Left ventricle myocardium inferior (tissue), 1 donor: ENCODE data around the gene SSBP3. TPM values are rescaled to one million over a fixed set of nuclear protein-coding genes. Genes with fewer than 3 reads are reported as not detected.

Source experiments
- DNase-seq: peaks from one replicate; pipeline ENCODE4 v3.0.0-alpha.2; 2020
- H3K27ac ChIP-seq: fragments of 200-600 bp; replicated peaks from 2 replicates; pipeline ENCODE4 v1.8.0; 2021
- H3K27me3 ChIP-seq: fragments of 200-600 bp; 2 replicates; pipeline ENCODE4 v1.8.0; 2021; ENCODE audit warnings: low read depth
- H3K36me3 ChIP-seq: fragments of 200-600 bp; 2 replicates; pipeline ENCODE4 v1.8.0; 2021
- H3K4me1 ChIP-seq: fragments of 200-600 bp; 2 replicates; pipeline ENCODE4 v1.8.0; 2021
- H3K4me3 ChIP-seq: fragments of 200-600 bp; 2 replicates; pipeline ENCODE4 v1.8.0; 2021; ENCODE audit warnings: mild to moderate bottlenecking, moderate library complexity
- H3K9me3 ChIP-seq: fragments of 200-600 bp; replicated peaks from 2 replicates; pipeline ENCODE4 v1.8.0; 2021
- CTCF ChIP-seq: fragments of 200-600 bp; IDR thresholded peaks from 2 replicates; pipeline ENCODE4 v1.8.0; 2021; ENCODE audit warnings: antibody characterized with exemption, mild to moderate bottlenecking, borderline replicate concordance
- intact Hi-C: fragments of 100-400 bp; cut with micrococcal nuclease; formaldehyde crosslinking; loops from one replicate; pipeline ENCODE4 v1.11.0; 2022
- total RNA-seq: library from RNA; stranded (reverse); fragmentation: NEBNext Ultra II Directional; extraction: Animal tissue kit (Norgen Biotek cat#: 25700); gene quantifications from one replicate; pipeline ENCODE4 v1.2.1, GENCODE V29; 2021
- donor health status: DM: no; HTN: yes; CAD: no; lungs with severe emphysema.

Gene SSBP3
- total RNA-seq, 1 donor from 2014 or later, result 57.7 TPM

DNA sequence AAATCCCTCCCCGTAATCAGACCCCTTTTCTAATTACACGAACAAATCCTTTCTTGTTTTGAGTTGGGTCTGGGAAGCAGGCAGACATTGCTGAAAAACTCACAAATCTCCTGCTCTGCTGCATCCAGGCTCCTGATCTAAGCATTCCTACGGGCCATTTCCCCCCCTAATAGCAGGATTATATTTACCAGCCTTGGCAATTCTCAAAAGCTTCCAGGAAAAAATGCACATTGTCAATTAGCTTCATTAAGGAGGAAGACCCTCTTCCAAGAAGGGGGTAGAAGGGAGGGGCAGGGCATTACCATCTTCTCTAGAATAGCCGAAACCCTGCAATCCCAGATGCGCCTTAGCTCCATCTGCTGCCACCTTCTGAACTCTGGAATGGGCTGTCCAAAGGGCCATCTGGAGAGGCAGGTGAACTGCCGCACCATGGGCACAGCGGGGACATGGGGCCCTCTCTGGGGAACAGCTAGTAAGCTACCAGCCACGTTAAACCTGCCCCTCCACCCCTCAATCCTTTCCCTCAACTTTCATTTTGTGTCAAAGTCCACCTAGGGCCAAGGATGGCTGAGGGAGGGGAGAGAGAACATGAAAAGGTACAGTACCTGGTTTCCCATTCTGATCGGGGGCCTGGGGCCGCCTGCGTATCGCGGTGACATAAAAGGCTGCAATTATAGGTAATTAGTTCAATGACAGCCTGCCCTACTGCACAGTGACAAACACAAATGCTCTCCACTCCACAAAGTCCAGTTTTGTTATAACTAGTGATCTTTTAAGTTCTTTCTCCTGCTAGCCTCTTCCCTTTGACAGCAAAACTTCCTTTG, 149.5 kb downstream of the SSBP3 start:
- intact Hi-C loops, result no loop called here
- Histone ChIP-seq H3K27ac (no peak overlapping the region), H3K4me3 (no peak overlapping the region), H3K36me3 (peaks cover 1% of the 10 kb centered on the region), H3K9me3 (no peaks in the 10 kb centered on the region), H3K27me3 (no peaks in the 10 kb centered on the region), H3K4me1 (peaks cover 12% of the 10 kb centered on the region)
- no peak for DNase-seq
- no peak for TF ChIP-seq CTCF

- peaks cover 15% of the 10 kb centered on the region for H3K36me3 ChIP-seq
- intact Hi-C loops, result no loop called here
- no peaks in the 10 kb centered on the region for H3K9me3 ChIP-seq
- DNase-seq, result no peak
- no peak overlapping the region for H3K4me3 ChIP-seq
- H3K27me3 ChIP-seq, result no peaks in the 10 kb centered on the region
- no peak for TF ChIP-seq CTCF
- H3K4me1 ChIP-seq, result peaks cover 19% of the 10 kb centered on the region
- no peak overlapping the region for H3K27ac ChIP-seq
These were observed 151.0 kb downstream of the SSBP3 start for GRCh38 chr1:54255026-54255702.

- peaks cover 15% of the 10 kb centered on the region for H3K36me3 ChIP-seq
- intact Hi-C loops, result no loop called here
- H3K27ac ChIP-seq, result no peak overlapping the region
- H3K9me3 ChIP-seq, result no peaks in the 10 kb centered on the region
- no peak for TF ChIP-seq CTCF
- no peak for DNase-seq
- H3K27me3 ChIP-seq, result no peaks in the 10 kb centered on the region
- H3K4me1 ChIP-seq, result peaks cover 27% of the 10 kb centered on the region
- no peak overlapping the region for H3K4me3 ChIP-seq
These were observed 152.1 kb downstream of the SSBP3 start for GRCh38 chr1:54254055-54254454.

DNA sequence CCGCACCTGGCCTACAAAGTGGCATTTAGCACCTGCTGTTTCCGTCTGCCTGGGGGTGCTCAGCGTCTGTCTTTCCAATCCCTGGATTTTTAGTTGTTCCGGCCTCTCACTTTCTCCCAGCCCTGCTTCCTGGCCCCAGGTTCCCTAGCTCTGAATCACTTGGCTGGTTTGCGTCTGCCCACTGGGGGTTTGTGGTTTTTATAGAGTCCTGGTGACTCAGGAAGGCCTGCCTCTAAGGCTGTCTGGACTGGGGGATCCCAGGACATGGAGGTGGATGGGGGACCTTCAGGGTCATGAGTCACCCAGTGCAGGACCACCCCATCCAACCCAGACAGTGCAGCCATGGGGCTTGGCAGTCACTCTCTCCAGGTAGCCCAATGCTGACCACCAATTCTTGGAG, 152.7 kb downstream of the SSBP3 start:
- Histone ChIP-seq H3K27me3 (no peaks in the 10 kb centered on the region), H3K4me3 (no peak overlapping the region), H3K4me1 (peaks cover 27% of the 10 kb centered on the region), H3K36me3 (peaks cover 15% of the 10 kb centered on the region), H3K9me3 (no peaks in the 10 kb centered on the region), H3K27ac (no peak overlapping the region)
- no peak for DNase-seq
- intact Hi-C loops, result no loop called here
- TF ChIP-seq CTCF, result no peak

- no peak overlapping the region for H3K4me3 ChIP-seq
- no peaks in the 10 kb centered on the region for H3K9me3 ChIP-seq
- no peak for TF ChIP-seq CTCF
- intact Hi-C loops, result no loop called here
- peaks cover 36% of the 10 kb centered on the region for H3K4me1 ChIP-seq
- no peak overlapping the region for H3K27ac ChIP-seq
- H3K27me3 ChIP-seq, result no peaks in the 10 kb centered on the region
- no peak for DNase-seq
- H3K36me3 ChIP-seq, result peaks cover 15% of the 10 kb centered on the region
These were observed 153.7 kb downstream of the SSBP3 start for GRCh38 chr1:54252371-54252936.
